ENCODE measurements around the gene USP17L26.

USP17L26 gene

DNA sequence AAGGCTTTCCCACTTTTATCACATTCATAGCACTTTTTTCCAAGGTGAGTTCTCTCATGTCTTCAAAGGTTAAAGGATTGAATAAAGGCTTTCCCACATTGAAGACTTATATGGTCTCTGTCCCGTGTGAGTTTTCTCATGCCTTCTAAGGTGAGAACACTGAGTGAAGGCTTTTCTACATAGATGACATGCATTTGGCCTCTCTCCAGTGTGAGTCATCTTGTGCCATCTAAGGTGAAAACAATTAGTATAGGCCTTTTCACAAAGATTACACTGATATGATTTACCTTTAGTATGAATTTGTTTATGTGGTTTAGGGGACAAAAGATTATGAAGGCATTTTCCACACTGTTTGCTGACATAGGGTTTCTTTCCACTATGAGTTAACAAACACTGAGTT lies 49.7 kb downstream of the USP17L26 start:
- Histone ChIP-seq H3K9me3 (ENCODE audit: low read depth, low read length) (no peaks in the 10 kb centered on the region), H3K27ac (no peak overlapping the region), H3K9ac (ENCODE audit: insufficient read length) (no peak overlapping the region), H3K36me3 (ENCODE audit: insufficient read depth, low read length) (no peaks in the 10 kb centered on the region), H3K4me3 (no peak overlapping the region)
- TF ChIP-seq FOXP2 (optimal IDR thresholded peaks at IDR 0.05; ENCODE audit: control extremely low read depth, extremely low read length, insufficient read depth) = no peak
- no peak for TF ChIP-seq EZH2 (IDR thresholded peaks at IDR 0.05)
- no peak for TF ChIP-seq POLR2AphosphoS5 (IDR thresholded peaks at IDR 0.05; ENCODE audit: borderline replicate concordance, low read depth, low read length)
- DNase-seq (ENCODE audit: low read depth, low spot score) = no peak
